Fibroblast of mammary gland (primary cell): Measurements from ENCODE around the gene C16orf54.
"Not testable (repeated sequence)": the region's sequence is repeated elsewhere in the genome, so short reads cannot be mapped to it uniquely, and the experiment has no call there.

Experiments
- DNase-seq: peaks from one replicate; pipeline ENCODE4 v3.0.0-alpha.2; 2010; ENCODE audit warnings: low read depth
- H3K4me3 ChIP-seq: 2 replicates; pipeline ENCODE4 v1.5.1; 2011; ENCODE audit warnings: low read depth, mild to moderate bottlenecking, low read length, moderate library complexity; ENCODE audit not compliant: control insufficient read depth
- CTCF ChIP-seq: conservative IDR thresholded peaks from 2 replicates; pipeline ENCODE4 v1.5.1; 2011; ENCODE audit warnings: low read depth, low read length, inconsistent platforms; ENCODE audit not compliant: control insufficient read depth, insufficient read depth

Gene C16orf54

GRCh38 chr16:29694384-29695195 lies 51.2 kb downstream of the C16orf54 start:
- no peak for TF ChIP-seq CTCF
- DNase-seq: peak; percentile 84
- H3K4me3 ChIP-seq: no peak overlapping the region

- not testable (repeated sequence) for DNase-seq, H3K4me3 ChIP-seq
Observed at GRCh38 chr16:29692606-29693005, 53.2 kb downstream of the C16orf54 start.
